SK-N-MC (cell line): ENCODE data around the gene NLRP10.

ENCODE experiments used
- DNase-seq: peaks from one replicate; pipeline ENCODE4 v3.0.0-alpha.2; 2011; ENCODE audit warnings: low read depth, low spot score
- H3K27ac ChIP-seq: fragments of 200-600 bp; sonication (generic); 2 replicates; pipeline ENCODE4 v1.5.1; 2016; ENCODE audit warnings: mixed run types
- H3K36me3 ChIP-seq: fragments of 200-600 bp; sonication (generic); 2 replicates; pipeline ENCODE4 v1.6.1; 2017; ENCODE audit warnings: antibody characterized with exemption, low read length, mixed read lengths; ENCODE audit not compliant: insufficient read depth
- H3K4me3 ChIP-seq: fragments of 200-600 bp; sonication (generic); 2 replicates; pipeline ENCODE4 v1.5.1; 2016
- H3K9ac ChIP-seq: fragments of 200-600 bp; sonication (generic); 2 replicates; pipeline ENCODE4 v1.8.0; 2017; ENCODE audit warnings: mixed run types, mixed read lengths; ENCODE audit not compliant: insufficient read length
- H3K9me3 ChIP-seq: fragments of 200-600 bp; sonication (generic); 2 replicates; pipeline ENCODE4 v1.6.1; 2017; ENCODE audit warnings: low read depth, mild to moderate bottlenecking, antibody characterized with exemption, low read length, moderate library complexity, mixed read lengths
- EZH2 ChIP-seq: fragments of 200-600 bp; sonication (generic); IDR thresholded peaks from one replicate; pipeline ENCODE4 v1.6.1; 2017; ENCODE audit warnings: antibody characterized with exemption
- FOXP2 ChIP-seq: optimal IDR thresholded peaks from 2 replicates; pipeline ENCODE3; 2011; ENCODE audit warnings: mild to moderate bottlenecking, moderate library complexity; ENCODE audit not compliant: insufficient read depth; ENCODE audit errors: extremely low read length, control extremely low read depth
- POLR2AphosphoS5 ChIP-seq: IDR thresholded peaks from 2 replicates; pipeline ENCODE4 v1.6.1; 2012; ENCODE audit warnings: mild to moderate bottlenecking, low read depth, low read length, borderline replicate concordance

The NLRP10 gene

DNA sequence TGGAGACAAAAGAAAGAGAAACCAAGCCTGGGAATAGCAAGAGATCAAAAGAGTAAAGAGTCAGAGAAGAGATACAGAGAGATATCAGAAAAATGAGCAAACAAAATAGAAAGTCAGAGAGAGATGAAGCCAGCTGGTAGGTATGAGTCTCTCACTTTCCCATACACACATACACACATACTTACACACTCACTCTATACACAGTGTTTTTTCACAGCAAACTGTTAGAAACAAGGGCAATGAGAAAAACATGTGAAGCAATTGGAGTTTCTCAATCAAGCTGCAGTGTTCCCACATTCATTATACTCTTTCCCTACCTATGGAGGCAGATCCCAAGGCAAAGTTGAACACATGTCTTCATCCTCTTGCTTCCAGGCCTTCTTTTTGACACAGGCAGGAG lies 2.6 kb upstream of the NLRP10 start:
- no peak overlapping the region for H3K4me3 ChIP-seq
- DNase-seq, result no peak
- H3K36me3 ChIP-seq, result no peaks in the 10 kb centered on the region
- H3K9me3 ChIP-seq, result no peaks in the 10 kb centered on the region
- no peak overlapping the region for H3K9ac ChIP-seq
- TF ChIP-seq EZH2 (no peak), FOXP2 (no peak), POLR2AphosphoS5 (no peak)
- H3K27ac ChIP-seq, result no peak overlapping the region

GRCh38 chr11:7967097-7967496 lies 1.9 kb upstream of the NLRP10 start:
- no peak overlapping the region for H3K27ac ChIP-seq
- H3K9me3 ChIP-seq, result no peaks in the 10 kb centered on the region
- no peak for TF ChIP-seq POLR2AphosphoS5
- no peak for TF ChIP-seq FOXP2
- no peak for TF ChIP-seq EZH2
- H3K9ac ChIP-seq, result no peak overlapping the region
- no peak for DNase-seq
- no peaks in the 10 kb centered on the region for H3K36me3 ChIP-seq
- H3K4me3 ChIP-seq, result no peak overlapping the region

GRCh38 chr11:7964873-7965272 lies 374 bp downstream of the NLRP10 start:
- H3K36me3 ChIP-seq, result no peaks in the 10 kb centered on the region
- no peak overlapping the region for H3K27ac ChIP-seq
- TF ChIP-seq POLR2AphosphoS5, result no peak
- TF ChIP-seq FOXP2, result no peak
- no peak for TF ChIP-seq EZH2
- no peak for DNase-seq
- no peak overlapping the region for H3K9ac ChIP-seq
- no peak overlapping the region for H3K4me3 ChIP-seq
- H3K9me3 ChIP-seq, result no peaks in the 10 kb centered on the region

DNA sequence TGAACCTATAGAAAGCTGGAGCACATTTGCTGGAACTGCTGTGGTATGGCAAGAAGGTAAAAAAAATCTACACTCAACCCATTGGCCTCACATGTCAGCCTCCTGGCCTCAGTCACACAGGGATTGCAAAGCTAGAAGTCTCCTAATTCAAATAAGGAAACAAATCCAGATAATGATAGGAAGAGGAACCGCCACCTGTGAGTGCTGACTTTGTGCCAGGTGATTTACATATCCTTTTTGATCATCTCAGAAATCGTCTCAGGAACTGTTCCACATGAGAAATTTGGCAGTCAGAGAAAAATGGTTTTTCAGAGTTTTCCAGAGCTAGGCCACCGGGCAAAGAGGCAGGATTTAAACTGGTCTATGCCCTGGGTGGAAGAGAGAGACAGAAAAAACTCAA lies 986 bp downstream of the NLRP10 start:
- TF ChIP-seq FOXP2 (no peak), POLR2AphosphoS5 (no peak), EZH2 (no peak)
- DNase-seq, result no peak
- H3K36me3 ChIP-seq, result no peaks in the 10 kb centered on the region
- H3K9ac ChIP-seq, result no peak overlapping the region
- H3K9me3 ChIP-seq, result no peaks in the 10 kb centered on the region
- H3K27ac ChIP-seq, result no peak overlapping the region
- no peak overlapping the region for H3K4me3 ChIP-seq

GRCh38 chr11:7955191-7955590 lies 10.1 kb downstream of the NLRP10 start:
- TF ChIP-seq POLR2AphosphoS5 (no peak), FOXP2 (no peak), EZH2 (no peak)

DNA sequence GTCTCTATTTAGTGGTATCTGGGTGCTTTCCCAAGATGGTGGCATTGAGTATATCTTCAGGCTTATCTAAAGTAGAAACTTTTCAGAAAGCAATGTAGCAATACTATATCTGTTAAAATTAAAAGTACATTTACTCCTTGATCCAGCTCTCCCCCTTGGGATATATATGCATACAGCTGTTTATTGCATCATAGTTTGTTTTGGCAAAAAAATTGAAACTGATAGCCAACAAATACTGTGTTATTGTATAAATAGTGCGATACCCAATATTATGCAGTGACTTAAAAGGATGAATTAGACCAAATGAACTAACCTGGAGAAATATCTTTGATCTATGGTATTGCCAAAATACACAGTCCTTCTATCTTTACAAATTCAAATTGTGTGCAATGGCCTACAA lies 15.3 kb downstream of the NLRP10 start:
- no peaks in the 10 kb centered on the region for H3K9me3 ChIP-seq
- H3K27ac ChIP-seq, result no peak overlapping the region
- H3K36me3 ChIP-seq, result no peaks in the 10 kb centered on the region
- TF ChIP-seq FOXP2 (no peak), EZH2 (no peak), POLR2AphosphoS5 (no peak)
- H3K9ac ChIP-seq, result no peak overlapping the region
- no peak overlapping the region for H3K4me3 ChIP-seq
- DNase-seq, result no peak

More at GRCh38 chr11:7955191-7955590, 10.1 kb downstream of the NLRP10 start:
- Histone ChIP-seq H3K27ac (no peak overlapping the region), H3K9me3 (peaks cover 6% of the 10 kb centered on the region; the same call in 1 of the 2 replicates), H3K4me3 (no peak overlapping the region), H3K36me3 (no peaks in the 10 kb centered on the region), H3K9ac (no peak overlapping the region)
- no peak for DNase-seq

- no peak for DNase-seq
- Histone ChIP-seq H3K9ac (no peak overlapping the region), H3K4me3 (no peak overlapping the region), H3K9me3 (no peaks in the 10 kb centered on the region), H3K27ac (no peak overlapping the region), H3K36me3 (no peaks in the 10 kb centered on the region)
- no peak for TF ChIP-seq POLR2AphosphoS5
- TF ChIP-seq EZH2, result no peak
- TF ChIP-seq FOXP2, result no peak
Measured at GRCh38 chr11:7944123-7944522, 21.1 kb downstream of the NLRP10 start.

DNA sequence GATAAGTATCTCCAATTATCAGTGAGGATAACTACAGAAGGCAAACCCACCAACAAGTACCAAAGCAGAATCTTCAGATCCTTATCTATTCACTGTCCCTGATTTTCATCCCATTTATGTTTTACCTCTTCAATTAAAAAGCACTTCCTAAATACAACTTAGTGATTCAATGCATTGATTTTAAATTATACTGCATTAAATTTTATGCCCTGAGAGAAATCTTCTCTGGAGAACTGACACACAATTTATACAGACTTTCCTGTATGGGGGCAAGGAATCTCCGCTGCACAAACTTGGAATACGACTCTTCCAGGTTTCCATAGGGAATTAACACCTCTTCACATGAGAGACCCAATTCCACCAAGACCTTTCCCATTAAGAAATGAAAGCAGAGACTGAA lies 23.6 kb downstream of the NLRP10 start, which contains the start of gene OR10A3:
Gene OR10A3, minus strand, starts transcription at position 101 of the 400 bp plus-strand sequence. CDS start 2,188 bp downstream, outside the sequence.
- H3K9me3 ChIP-seq, result no peaks in the 10 kb centered on the region
- TF ChIP-seq FOXP2, result no peak
- no peak for DNase-seq
- H3K27ac ChIP-seq, result no peak within 1 kb of the TSS
- H3K4me3 ChIP-seq, result no peak within 1 kb of the TSS
- H3K36me3 ChIP-seq, result no peaks in the 10 kb centered on the region
- H3K9ac ChIP-seq, result no peak within 1 kb of the TSS

- no peak overlapping the region for H3K27ac ChIP-seq
- H3K9me3 ChIP-seq, result no peaks in the 10 kb centered on the region
- no peak overlapping the region for H3K9ac ChIP-seq
- no peak overlapping the region for H3K4me3 ChIP-seq
- H3K36me3 ChIP-seq, result no peaks in the 10 kb centered on the region
- TF ChIP-seq POLR2AphosphoS5, result no peak
- no peak for TF ChIP-seq FOXP2
- TF ChIP-seq EZH2, result no peak
- no peak for DNase-seq
Measured at GRCh38 chr11:7941146-7941545, 24.1 kb downstream of the NLRP10 start.

DNA sequence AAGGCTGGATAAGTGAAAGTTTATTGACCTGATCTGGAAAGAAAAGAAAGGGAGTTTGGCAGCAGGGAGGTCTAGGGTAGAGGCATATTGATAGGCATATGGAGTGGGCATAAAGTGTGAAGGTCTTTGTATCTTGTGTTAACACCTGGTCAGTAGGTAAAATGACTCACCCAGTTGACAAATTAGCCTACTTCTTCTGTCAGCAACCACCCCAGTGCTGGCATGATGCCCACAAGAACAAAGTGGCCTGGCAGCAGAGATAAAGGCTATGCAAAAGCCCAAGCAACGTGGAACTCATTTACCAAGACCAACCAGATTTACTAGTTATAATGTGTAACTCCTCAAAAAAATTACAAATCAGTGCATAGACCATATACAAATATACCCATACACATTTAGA lies 28.6 kb downstream of the NLRP10 start:
- TF ChIP-seq FOXP2 (no peak), EZH2 (no peak), POLR2AphosphoS5 (no peak)
- DNase-seq, result no peak
- Histone ChIP-seq H3K4me3 (no peak overlapping the region), H3K9me3 (no peaks in the 10 kb centered on the region), H3K36me3 (no peaks in the 10 kb centered on the region), H3K27ac (no peak overlapping the region), H3K9ac (no peak overlapping the region)
